GM18505 (cell line): ENCODE data around the gene GIPR.

ENCODE experiments used
- ATAC-seq: cut with Tn5 transposase; IDR thresholded peaks from one replicate; pipeline ENCODE4 v1.9.1; 2021; ENCODE audit not compliant: unreplicated experiment
- POLR2A ChIP-seq: IDR thresholded peaks from 4 replicates; pipeline ENCODE4 v1.6.1; 2011; ENCODE audit warnings: borderline replicate concordance; ENCODE audit not compliant: insufficient read depth, insufficient read length; ENCODE audit errors: extremely low read depth

Gene GIPR

DNA sequence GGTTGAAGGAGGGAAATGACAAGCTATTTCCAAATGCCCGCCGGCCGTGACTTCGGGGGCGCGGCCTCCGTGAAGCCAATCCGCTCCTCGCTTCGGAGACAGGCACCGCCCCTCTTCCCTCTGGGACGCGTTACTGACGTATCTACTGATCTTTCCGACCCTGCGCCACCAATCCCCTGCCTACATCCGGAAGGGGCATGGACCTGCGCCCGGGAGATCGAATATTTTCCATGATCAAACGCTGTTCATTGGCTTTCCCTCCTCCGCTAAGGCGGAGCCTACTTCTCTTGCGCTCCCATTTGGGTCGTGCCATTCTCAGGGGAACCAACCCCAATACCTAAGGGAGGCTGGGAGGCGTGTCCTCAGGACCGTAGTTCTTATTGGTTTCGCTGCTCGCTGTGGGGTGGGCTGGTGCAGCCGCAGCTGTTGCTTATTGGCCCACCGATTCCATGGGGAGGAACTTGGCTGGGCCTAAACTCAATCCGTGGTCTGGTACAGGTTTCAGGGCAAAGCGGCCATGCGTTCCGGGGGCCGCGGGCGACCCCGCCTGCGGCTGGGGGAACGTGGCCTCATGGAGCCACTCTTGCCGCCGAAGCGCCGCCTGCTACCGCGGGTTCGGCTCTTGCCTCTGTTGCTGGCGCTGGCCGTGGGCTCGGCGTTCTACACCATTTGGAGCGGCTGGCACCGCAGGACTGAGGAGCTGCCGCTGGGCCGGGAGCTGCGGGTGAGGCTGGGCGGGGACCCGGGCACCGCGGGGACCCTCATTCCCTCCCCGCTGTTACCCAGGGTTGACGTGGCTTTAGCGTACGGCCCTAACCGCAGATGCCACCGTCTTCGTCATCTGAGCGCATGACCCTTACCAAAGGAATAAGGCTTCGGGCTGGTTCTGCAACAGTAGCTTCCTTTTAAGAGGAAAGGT, 24.4 kb downstream of the GIPR start, which contains the start of gene QPCTL:
Gene QPCTL (plus strand): TSS at position 480 of the 919 bp plus-strand sequence. CDS start 38 bp downstream, at position 518.
- peak; percentile 81 for ATAC-seq
- TF ChIP-seq POLR2A: peak; percentile 94

DNA sequence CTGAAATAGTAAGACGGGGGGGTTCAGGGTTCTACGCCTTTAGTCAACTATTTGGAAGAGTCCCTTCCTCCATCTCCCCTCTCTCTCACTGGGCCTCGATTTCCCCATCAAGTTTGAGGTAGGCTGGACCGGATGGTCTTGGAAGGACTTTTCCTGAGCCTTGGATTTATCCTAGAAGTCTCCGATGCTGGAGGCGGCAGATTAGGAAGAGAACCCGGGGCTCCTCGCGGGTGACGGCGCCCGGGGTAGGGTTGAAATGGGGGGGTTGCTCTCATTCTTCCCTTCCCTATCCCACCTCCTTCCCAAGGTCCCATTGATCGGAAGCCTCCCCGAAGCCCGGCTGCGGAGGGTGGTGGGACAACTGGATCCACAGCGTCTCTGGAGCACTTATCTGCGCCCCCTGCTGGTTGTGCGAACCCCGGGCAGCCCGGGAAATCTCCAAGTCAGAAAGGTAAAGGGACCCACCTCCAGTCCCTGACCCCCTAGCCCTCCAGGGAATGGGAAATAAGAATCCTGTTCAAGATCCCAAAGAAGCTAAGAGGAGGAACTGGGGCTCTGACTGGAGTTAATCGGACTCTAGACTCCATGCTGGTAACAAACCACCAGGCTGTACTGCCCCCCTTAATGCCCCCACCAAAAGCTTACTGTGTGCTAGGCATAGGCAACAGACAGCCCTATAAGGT, 25.2 kb downstream of the GIPR start:
- no peak for ATAC-seq
- no peak for TF ChIP-seq POLR2A

GRCh38 chr19:45701676-45702075, 33.7 kb downstream of the GIPR start:
- no peak for ATAC-seq
- TF ChIP-seq POLR2A: no peak

- TF ChIP-seq POLR2A: no peak
- no peak for ATAC-seq
Measured at GRCh38 chr19:45705115-45705514, 37.1 kb downstream of the GIPR start.

GRCh38 chr19:45705710-45706415, 37.8 kb downstream of the GIPR start:
- no peak for ATAC-seq
- TF ChIP-seq POLR2A: no peak

- no peak for TF ChIP-seq POLR2A
- no peak for ATAC-seq
Measured at GRCh38 chr19:45710356-45711130, 42.5 kb downstream of the GIPR start.

GRCh38 chr19:45711851-45712698, 44.1 kb downstream of the GIPR start:
- no peak for TF ChIP-seq POLR2A
- no peak for ATAC-seq

- ATAC-seq: no peak
- TF ChIP-seq POLR2A: no peak
Measured at GRCh38 chr19:45712699-45713067, 44.7 kb downstream of the GIPR start.

GRCh38 chr19:45713141-45713540, 45.1 kb downstream of the GIPR start:
- no peak for TF ChIP-seq POLR2A
- ATAC-seq: no peak

DNA sequence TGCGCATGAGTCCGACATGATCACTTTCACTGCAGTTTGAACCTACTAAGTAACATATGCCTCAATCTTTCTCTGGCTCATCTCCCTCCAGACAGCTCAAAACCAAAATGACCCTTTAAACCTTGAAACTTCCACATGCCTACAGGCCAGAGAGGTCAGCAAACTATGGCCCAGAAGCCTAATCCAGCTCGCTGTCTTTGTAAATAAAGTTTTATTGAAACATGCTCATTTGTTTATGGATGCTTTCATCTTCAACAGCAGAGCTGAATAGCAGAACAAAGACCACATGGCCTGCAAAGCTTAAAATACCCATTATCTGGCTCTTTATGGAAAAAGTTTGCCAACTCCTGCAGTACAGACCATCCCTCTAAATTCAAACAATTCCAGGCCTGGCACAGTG, 47.1 kb downstream of the GIPR start:
- no peak for ATAC-seq
- TF ChIP-seq POLR2A: no peak

GRCh38 chr19:45716359-45717130, 48.5 kb downstream of the GIPR start:
- TF ChIP-seq POLR2A: no peak
- ATAC-seq: peak; percentile 2
